GM18520 (cell line): Measurements from ENCODE around the gene ZC3H14.

Source experiments
- ATAC-seq: cut with Tn5 transposase; IDR thresholded peaks from one replicate; pipeline ENCODE4 v1.9.1; 2021; ENCODE audit not compliant: unreplicated experiment

Gene ZC3H14

DNA sequence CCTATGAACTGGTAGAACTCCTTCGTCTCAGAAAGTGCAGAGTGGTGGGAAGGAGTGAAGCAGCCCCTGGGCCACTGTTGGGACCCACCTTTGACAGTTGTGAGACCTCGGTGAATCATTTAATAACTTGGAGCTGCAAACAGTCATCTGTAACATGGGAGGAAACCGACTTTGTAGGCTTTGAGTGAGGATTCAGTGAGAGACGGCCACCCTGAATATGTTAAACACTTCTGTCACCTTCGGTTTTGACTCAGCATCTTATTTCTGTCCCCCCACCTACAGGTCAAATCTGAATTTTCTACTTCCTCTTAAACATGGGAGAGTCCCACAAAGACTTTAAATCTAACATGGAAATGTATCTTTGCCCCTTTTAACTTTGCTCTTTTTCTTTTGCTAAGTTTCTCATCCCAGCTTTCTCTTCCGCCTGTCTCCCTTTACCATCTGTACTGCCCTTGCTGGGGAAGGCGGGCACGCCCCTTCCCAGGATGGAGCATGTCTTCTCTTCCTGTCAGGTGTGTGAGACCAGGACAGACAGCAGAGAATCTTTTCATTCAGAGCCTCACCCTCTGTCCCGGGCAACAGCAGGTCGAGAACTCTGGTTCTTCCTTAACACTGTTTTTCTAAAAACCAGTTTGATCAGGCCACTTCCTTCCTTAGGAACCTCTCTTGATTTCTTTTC lies 37.1 kb downstream of the ZC3H14 start:
- ATAC-seq = peak; percentile 96

- ATAC-seq = no peak
These were observed 41.4 kb downstream of the ZC3H14 start for GRCh38 chr14:88604212-88604611.

DNA sequence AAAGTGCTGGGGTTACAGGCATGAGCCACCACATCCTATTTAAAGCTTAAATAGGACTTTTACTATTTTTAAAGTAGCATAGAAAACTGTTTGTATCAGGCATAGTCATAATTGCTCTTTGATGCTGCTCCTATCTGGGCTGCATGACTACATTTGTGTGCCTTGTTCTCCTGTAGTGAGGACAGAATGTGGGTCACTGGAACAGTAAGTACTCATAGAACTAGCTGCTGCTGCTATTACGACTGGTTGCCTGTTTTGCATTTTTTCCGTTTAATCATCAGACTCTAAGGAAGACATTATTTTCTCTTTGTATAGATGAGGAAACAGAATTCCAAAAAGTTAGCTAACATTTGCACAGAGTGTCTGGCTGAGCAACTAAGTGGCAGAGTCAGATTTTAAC lies 42.8 kb downstream of the ZC3H14 start:
- ATAC-seq = no peak

- no peak for ATAC-seq
These were observed 45.0 kb downstream of the ZC3H14 start for GRCh38 chr14:88607829-88608228.

GRCh38 chr14:88611878-88612277 lies 49.0 kb downstream of the ZC3H14 start:
- ATAC-seq = no peak

GRCh38 chr14:88612981-88613380 lies 50.1 kb downstream of the ZC3H14 start:
- ATAC-seq = no peak

GRCh38 chr14:88613552-88614010 lies 50.7 kb downstream of the ZC3H14 start:
- peak; percentile 36 for ATAC-seq

DNA sequence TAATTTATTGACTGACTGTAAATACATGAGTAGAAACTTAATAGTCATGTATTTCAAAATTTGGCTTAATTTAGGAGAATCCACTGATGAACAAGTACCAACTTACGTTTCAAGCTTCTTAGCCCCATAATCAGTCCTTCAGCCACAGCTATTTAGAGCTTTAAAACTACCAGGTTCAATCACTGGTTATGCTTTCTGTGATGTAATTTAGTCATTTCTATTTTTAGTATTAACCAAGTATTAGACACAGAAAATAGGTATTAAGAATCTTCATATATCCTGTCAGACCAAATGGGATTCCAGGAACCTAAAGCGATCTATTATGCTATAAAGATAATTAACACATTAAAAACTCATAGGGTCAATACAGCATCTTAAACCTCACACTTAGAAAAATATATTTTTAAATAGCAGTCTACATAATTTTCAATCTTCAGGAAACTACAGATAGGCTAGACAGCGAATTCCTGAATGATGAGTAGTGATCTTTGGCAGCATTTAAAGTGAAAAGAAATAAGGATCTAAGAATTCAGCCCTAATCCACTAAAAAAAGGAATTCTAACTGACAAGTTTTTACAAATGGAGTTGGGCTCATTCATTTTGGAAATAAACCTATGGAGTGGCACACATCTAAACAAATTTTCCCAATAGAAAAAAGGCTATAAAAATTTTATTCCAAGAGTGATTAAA lies 51.5 kb downstream of the ZC3H14 start:
- no peak for ATAC-seq

DNA sequence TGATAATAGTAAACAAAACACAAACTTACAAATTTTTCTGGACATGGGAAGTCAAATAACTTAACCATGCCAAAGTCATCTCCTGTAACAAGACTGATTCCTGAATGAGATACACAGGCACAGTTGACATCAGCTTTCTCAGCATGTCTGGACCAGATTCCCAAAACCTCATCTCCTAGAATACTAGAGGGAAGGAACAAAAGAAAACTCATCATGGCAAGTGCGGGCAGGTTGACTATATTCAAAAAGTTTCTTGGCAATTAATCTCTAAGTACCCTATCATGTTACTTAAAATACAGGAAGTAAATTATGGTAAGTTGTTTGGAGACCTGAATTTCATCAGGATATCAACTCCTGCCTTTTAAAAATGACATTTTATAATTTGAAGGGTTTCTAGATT lies 53.9 kb downstream of the ZC3H14 start:
- no peak for ATAC-seq

GRCh38 chr14:88617479-88617878 lies 54.6 kb downstream of the ZC3H14 start:
- ATAC-seq = no peak

DNA sequence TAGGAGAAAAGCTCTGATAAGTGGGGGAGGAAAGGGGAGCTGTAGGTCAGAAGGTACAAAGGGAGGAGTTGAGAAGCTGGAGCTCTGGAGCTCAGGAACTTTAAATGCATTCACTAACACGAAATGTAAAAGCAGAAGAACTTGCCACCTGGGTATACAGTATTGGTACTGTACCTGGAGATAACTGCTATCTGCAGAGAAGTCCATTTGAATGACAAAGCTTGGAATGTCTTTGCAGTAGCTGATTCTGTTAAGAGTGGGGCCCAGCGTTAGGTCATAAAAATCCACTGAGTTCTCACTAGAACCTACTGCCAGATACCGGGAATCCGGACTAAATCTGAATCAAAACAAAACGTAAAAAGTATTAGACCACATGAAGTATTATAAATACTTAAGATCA lies 55.6 kb downstream of the ZC3H14 start:
- ATAC-seq = no peak

DNA sequence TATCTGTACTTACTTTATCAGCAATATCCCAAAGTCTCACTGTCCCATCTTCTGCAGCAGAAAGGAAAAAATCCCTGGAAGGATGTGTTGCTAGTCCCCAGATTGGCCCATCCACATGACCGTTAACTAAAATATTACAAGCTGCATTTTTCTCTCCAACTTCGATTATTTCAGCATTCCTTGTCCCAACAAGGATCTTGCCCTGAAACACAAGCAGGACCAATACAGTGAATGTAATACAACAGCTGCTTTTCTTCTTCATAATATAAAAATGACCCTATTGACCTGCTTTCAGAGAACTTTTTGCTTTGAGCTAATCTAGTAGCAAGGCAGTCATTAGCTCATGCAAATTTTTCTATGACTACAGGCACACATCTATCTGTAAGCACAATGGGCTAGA lies 58.3 kb downstream of the ZC3H14 start:
- no peak for ATAC-seq

- ATAC-seq = no peak
These were observed 62.8 kb downstream of the ZC3H14 start for GRCh38 chr14:88625671-88626070.

DNA sequence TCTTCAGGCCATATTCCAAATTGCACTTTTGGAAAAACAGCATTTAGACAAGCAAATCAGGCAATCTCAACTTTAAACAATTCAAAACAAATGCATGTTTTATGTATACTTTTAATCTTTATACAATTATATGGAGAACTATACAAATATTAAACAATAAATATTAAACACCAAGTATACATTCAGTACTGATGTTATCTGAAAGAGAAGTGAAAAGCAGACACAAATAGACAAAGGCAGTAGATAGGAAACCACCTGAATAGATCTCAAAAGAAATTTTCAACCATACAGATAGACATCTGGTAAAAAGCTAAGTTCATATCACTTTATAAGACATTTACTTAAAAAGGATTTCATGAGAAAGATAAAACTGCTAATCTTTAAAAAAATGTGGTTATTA lies 65.2 kb downstream of the ZC3H14 start:
- ATAC-seq = no peak

GRCh38 chr14:88628462-88628861 lies 65.6 kb downstream of the ZC3H14 start:
- ATAC-seq = no peak

DNA sequence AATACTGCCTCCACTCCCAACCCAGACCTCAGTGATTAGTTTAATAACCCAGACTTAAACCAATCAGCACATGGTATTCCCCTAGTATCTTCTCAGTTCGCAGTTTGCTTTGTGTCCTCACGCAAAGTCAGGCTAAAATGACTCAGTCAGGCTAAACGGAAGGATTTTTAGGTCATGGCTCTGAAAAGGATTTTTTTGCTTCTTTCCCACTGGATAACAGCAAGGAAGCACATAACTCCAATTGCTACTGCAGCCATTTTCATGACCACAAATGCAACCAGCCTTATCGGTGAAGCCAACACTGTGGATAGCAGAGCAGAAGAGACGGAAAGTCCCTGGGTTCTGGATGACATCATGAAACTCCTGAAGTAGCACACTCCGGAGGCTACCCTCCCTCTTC lies 67.7 kb downstream of the ZC3H14 start:
- no peak for ATAC-seq

DNA sequence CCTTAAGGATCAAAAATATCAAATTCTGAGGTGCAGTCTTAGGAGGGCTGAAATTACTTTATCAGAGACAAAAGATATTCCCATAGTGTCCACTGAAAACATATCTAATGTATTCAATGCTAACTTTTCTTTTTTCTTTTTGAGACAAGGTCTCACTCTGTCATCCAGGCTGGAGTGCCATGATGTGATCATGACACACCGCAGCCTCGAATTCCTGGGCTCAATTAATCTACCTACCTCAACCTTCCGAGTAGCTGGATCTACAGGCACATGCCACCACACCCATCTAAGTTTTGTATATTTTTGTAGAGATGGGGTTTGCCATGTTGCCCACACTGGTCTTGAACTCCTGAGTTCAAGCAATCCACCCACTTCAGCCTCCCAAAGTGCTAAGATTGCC lies 68.3 kb downstream of the ZC3H14 start:
- no peak for ATAC-seq

DNA sequence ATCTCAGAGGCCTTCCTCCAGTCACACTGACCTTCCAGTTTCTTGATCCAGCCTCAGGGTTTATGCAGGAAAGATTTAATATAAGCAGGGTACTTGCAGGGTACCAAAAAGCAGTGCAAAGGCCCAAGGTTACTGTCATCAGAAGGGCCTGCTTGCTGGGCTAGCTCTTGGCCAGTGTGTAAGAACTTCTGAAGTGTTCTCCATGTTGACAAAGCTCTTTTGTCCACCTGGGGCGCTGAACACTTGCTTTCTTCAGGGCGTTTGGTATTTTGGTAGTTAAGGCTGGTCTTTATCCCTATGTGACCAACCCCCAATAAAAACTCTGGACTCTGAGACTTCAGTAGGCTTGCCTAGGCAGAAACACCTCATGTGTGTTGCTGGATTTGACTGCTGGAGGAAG lies 69.7 kb downstream of the ZC3H14 start:
- ATAC-seq = no peak

- ATAC-seq = no peak
These were observed 76.4 kb downstream of the ZC3H14 start for GRCh38 chr14:88639221-88639620.

DNA sequence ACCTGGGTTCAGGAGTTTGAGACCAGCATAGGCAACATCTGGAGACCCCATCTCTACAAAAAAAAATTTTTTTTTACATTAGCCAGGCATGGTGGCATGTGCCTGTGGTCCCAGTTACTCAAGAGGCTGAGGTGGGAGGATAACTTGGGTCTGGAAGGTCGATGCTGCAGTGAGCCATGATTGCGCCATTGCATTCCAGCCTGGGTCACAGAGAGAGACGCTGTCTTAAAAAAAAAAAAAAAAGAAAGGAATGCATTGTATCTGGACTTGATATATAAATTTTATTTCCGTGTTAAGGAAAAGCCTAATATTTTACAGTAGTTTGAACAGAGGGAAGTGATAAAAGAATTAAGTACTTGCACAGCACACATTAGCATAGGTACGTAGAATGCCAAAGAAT lies 97.2 kb downstream of the ZC3H14 start:
- ATAC-seq = no peak

DNA sequence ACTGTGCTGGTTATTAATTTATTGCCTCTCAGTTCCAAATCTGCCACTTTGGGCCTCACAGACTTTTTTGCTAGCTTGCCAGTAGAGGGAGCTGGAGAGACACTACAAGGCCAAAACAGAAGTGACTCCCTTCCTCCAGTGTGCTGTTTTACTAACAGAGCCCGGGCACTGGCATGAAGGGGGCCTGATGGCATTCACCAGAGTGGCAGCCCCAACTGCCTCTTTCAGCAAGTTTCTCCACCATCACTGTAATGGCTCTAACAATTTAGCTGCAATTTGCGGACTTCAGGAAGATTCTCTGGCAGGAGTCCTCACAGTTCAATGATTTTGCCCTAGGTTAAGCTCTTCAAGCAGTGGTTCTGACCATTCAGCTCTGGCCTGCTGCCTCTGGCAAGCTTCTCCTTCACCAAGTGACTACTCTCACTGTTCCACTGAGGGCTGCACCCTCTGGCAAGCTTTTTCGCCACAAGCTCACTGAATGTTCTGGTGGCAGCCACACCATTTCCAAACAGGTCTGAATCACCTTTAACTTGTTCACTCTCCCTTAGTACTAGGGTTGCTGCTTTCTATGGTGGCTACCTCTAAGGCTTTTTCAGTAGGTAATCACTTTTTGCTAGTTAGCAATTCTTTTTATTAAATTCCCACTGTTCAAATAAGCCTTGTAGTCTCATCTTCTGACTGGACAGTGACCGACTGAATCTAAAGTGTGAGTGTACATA lies 104.9 kb downstream of the ZC3H14 start:
- ATAC-seq = peak; percentile 75

DNA sequence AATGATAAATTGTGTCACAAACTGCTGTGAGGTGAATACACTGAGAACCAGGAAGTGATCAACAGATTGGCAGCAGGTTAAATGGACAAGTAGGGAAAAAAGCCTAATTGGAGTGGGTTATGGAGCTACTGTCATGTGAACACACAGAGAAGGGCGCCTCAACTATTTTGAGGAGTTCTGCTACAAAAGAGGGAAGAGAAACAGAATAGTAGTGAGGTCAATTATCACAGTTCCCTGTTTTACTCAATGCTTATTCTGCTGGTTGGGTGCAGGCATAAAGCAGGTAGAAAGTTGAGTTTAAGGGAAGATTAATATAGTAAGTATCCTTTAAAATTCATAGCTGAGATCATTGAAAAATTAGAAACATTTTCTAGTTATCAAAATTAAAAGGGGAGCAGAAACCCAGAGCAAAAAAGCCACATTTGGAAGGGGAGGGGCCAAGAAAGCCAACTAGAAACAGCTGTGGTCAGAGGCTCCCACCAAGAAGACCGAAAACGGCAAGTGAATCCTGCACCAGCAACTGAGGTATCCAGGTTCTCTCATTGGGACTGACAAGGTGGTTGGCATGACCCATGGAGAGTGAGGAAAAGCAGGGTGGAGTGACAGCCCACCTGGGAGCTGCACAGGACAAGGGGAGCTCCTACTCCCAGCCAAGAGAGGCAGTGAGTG lies 105.7 kb downstream of the ZC3H14 start:
- ATAC-seq = no peak
